ENCODE measurements around the gene FBXO38. TPM values are rescaled to one million over a fixed set of nuclear protein-coding genes. Genes with fewer than 3 reads are reported as not detected.

FBXO38 gene
- total RNA-seq (30.8 TPM), polyA plus RNA-seq (ENCODE audit: insufficient read depth in 1 of 8, insufficient read length in 8 of 8, low replicate concordance in 1 of 8) (10 to 100 TPM; 21.0 to 28.6 (median 24.2) TPM)
- long read RNA-seq, donor 1, partial matches to known transcripts, result 0 of 1 reads
- long read RNA-seq, donor 1, other reads (novel, unspliced or antisense), result 0 of 1 reads
- long read RNA-seq, donor 2, result 0 reads
- long read RNA-seq, donor 3, full-length matches to known transcripts, result 1 of 1 reads
- long read RNA-seq, donor 3, partial matches to known transcripts, result 0 of 1 reads
- long read RNA-seq, donor 3, other reads (novel, unspliced or antisense), result 0 of 1 reads
- long read RNA-seq, donor 4, result 0 reads
- long read RNA-seq, donor 5, partial matches to known transcripts, result 5 of 7 reads
- long read RNA-seq, donor 5, other reads (novel, unspliced or antisense), result 0 of 7 reads
- long read RNA-seq, donor 6, full-length matches to known transcripts, result 4 of 4 reads
- long read RNA-seq, donor 6, partial matches to known transcripts, result 0 of 4 reads
- long read RNA-seq, donor 6, other reads (novel, unspliced or antisense), result 0 of 4 reads
- long read RNA-seq, donor 7, partial matches to known transcripts, result 0 of 1 reads
- long read RNA-seq, donor 7, other reads (novel, unspliced or antisense), result 0 of 1 reads
- long read RNA-seq, donor 8, partial matches to known transcripts, result 0 of 1 reads
- long read RNA-seq, donor 8, other reads (novel, unspliced or antisense), result 0 of 1 reads
- long read RNA-seq, donor 9, partial matches to known transcripts, result 0 of 1 reads
- long read RNA-seq, donor 9, other reads (novel, unspliced or antisense), result 0 of 1 reads
- long read RNA-seq, donor 10, full-length matches to known transcripts, result 1 of 1 reads
- long read RNA-seq, donor 10, partial matches to known transcripts, result 0 of 1 reads
- long read RNA-seq, donor 10, other reads (novel, unspliced or antisense), result 0 of 1 reads
- long read RNA-seq, donor 11, partial matches to known transcripts, result 0 of 1 reads
- long read RNA-seq, donor 11, other reads (novel, unspliced or antisense), result 0 of 1 reads

GRCh38 chr5:148383564-148384379, at the start of gene FBXO38:
Gene FBXO38 (plus strand): TSS chr5:148383958. CDS start chr5:148394777, 10,819 bp downstream.
- WGBS (ENCODE audit: insufficient coverage), result under 1% methylated on average over 37 of the region's 45 CpGs
- peak; percentile 99 for DNase-seq
- Histone ChIP-seq H3K27me3 (ENCODE audit: control insufficient read depth, insufficient read depth, low read length) (no peaks in the 10 kb centered on the region), H3K4me1 (ENCODE audit: control insufficient read depth, insufficient read depth, low read length) (peaks cover 8% of the 10 kb centered on the region), H3K36me3 (ENCODE audit: control insufficient read depth, insufficient read depth, low read length) (peaks cover 6% of the 10 kb centered on the region), H3K9me3 (replicated peaks; ENCODE audit: control insufficient read depth, low read depth, low read length) (no peaks in the 10 kb centered on the region), H3K27ac (ENCODE audit: low read length) (peak within 1 kb of the TSS; percentile 95), H3K4me3 (ENCODE audit: low read length) (peak within 1 kb of the TSS; percentile 96)

- H3K27me3 ChIP-seq (ENCODE audit: control insufficient read depth, insufficient read depth, low read length), result no peaks in the 10 kb centered on the region
- H3K9me3 ChIP-seq (replicated peaks; ENCODE audit: control insufficient read depth, low read depth, low read length), result peaks cover 4% of the 10 kb centered on the region
- WGBS (ENCODE audit: insufficient coverage), result no CpG with 5 or more reads among the region's 3 CpGs
- no peaks in the 10 kb centered on the region for H3K36me3 ChIP-seq (ENCODE audit: control insufficient read depth, insufficient read depth, low read length)
- H3K4me1 ChIP-seq (ENCODE audit: control insufficient read depth, insufficient read depth, low read length), result no peaks in the 10 kb centered on the region
- H3K27ac ChIP-seq (ENCODE audit: low read length), result no peak within 1 kb of the TSS
- no peak within 1 kb of the TSS for H3K4me3 ChIP-seq (ENCODE audit: low read length)
- DNase-seq, result no peak
These were observed 48.5 kb upstream of the FBXO38 start, which contains the start of gene SPINK9 for GRCh38 chr5:148335259-148335658. Gene SPINK9 (plus strand): TSS chr5:148335559. CDS start chr5:148335614, 55 bp downstream.

- no CpG with 5 or more reads among the region's 3 CpGs for WGBS (ENCODE audit: insufficient coverage)
- Histone ChIP-seq H3K9me3 (replicated peaks; ENCODE audit: control insufficient read depth, low read depth, low read length) (no peaks in the 10 kb centered on the region), H3K27ac (ENCODE audit: low read length) (no peak overlapping the region), H3K4me1 (ENCODE audit: control insufficient read depth, insufficient read depth, low read length) (no peaks in the 10 kb centered on the region), H3K27me3 (ENCODE audit: control insufficient read depth, insufficient read depth, low read length) (no peaks in the 10 kb centered on the region), H3K36me3 (ENCODE audit: control insufficient read depth, insufficient read depth, low read length) (no peaks in the 10 kb centered on the region), H3K4me3 (ENCODE audit: low read length) (no peak overlapping the region)
- DNase-seq, result peak; percentile 18
These were observed 46.9 kb upstream of the FBXO38 start for GRCh38 chr5:148336704-148337435.

GRCh38 chr5:148342371-148343045, 41.2 kb upstream of the FBXO38 start:
- Histone ChIP-seq H3K27ac (ENCODE audit: low read length) (no peak overlapping the region), H3K27me3 (ENCODE audit: control insufficient read depth, insufficient read depth, low read length) (no peaks in the 10 kb centered on the region), H3K4me1 (ENCODE audit: control insufficient read depth, insufficient read depth, low read length) (no peaks in the 10 kb centered on the region), H3K9me3 (replicated peaks; ENCODE audit: control insufficient read depth, low read depth, low read length) (no peaks in the 10 kb centered on the region), H3K4me3 (ENCODE audit: low read length) (no peak overlapping the region), H3K36me3 (ENCODE audit: control insufficient read depth, insufficient read depth, low read length) (no peaks in the 10 kb centered on the region)
- no CpG with 5 or more reads among the region's 2 CpGs for WGBS (ENCODE audit: insufficient coverage)
- DNase-seq, result no peak

- 72% methylated on average over 2 of the region's 2 CpGs for WGBS (ENCODE audit: insufficient coverage)
- no peaks in the 10 kb centered on the region for H3K9me3 ChIP-seq (replicated peaks; ENCODE audit: control insufficient read depth, low read depth, low read length)
These were observed 40.7 kb upstream of the FBXO38 start for GRCh38 chr5:148343046-148343407.

GRCh38 chr5:148343603-148344487, 39.9 kb upstream of the FBXO38 start:
- no peaks in the 10 kb centered on the region for H3K27me3 ChIP-seq (ENCODE audit: control insufficient read depth, insufficient read depth, low read length)
- no peaks in the 10 kb centered on the region for H3K9me3 ChIP-seq (replicated peaks; ENCODE audit: control insufficient read depth, low read depth, low read length)
- H3K36me3 ChIP-seq (ENCODE audit: control insufficient read depth, insufficient read depth, low read length), result no peaks in the 10 kb centered on the region
- no peak overlapping the region for H3K27ac ChIP-seq (ENCODE audit: low read length)
- H3K4me3 ChIP-seq (ENCODE audit: low read length), result no peak overlapping the region
- no CpG with 5 or more reads among the region's 7 CpGs for WGBS (ENCODE audit: insufficient coverage)
- DNase-seq, result no peak
- H3K4me1 ChIP-seq (ENCODE audit: control insufficient read depth, insufficient read depth, low read length), result no peaks in the 10 kb centered on the region

More at GRCh38 chr5:148343046-148343407, 40.7 kb upstream of the FBXO38 start:
- Histone ChIP-seq H3K27ac (ENCODE audit: low read length) (no peak overlapping the region), H3K4me1 (ENCODE audit: control insufficient read depth, insufficient read depth, low read length) (no peaks in the 10 kb centered on the region), H3K4me3 (ENCODE audit: low read length) (no peak overlapping the region), H3K27me3 (ENCODE audit: control insufficient read depth, insufficient read depth, low read length) (no peaks in the 10 kb centered on the region), H3K36me3 (ENCODE audit: control insufficient read depth, insufficient read depth, low read length) (no peaks in the 10 kb centered on the region)
- DNase-seq, result no peak

GRCh38 chr5:148347706-148348105, 36.1 kb upstream of the FBXO38 start:
- Histone ChIP-seq H3K27ac (ENCODE audit: low read length) (no peak overlapping the region), H3K4me1 (ENCODE audit: control insufficient read depth, insufficient read depth, low read length) (no peaks in the 10 kb centered on the region), H3K4me3 (ENCODE audit: low read length) (no peak overlapping the region), H3K36me3 (ENCODE audit: control insufficient read depth, insufficient read depth, low read length) (no peaks in the 10 kb centered on the region), H3K27me3 (ENCODE audit: control insufficient read depth, insufficient read depth, low read length) (no peaks in the 10 kb centered on the region), H3K9me3 (replicated peaks; ENCODE audit: control insufficient read depth, low read depth, low read length) (no peaks in the 10 kb centered on the region)
- WGBS (ENCODE audit: insufficient coverage), result no CpG with 5 or more reads among the region's 1 CpG
- DNase-seq, result no peak

- H3K4me1 ChIP-seq (ENCODE audit: control insufficient read depth, insufficient read depth, low read length), result no peaks in the 10 kb centered on the region
- H3K4me3 ChIP-seq (ENCODE audit: low read length), result no peak overlapping the region
- no CpG with 5 or more reads among the region's 1 CpG for WGBS (ENCODE audit: insufficient coverage)
- H3K9me3 ChIP-seq (replicated peaks; ENCODE audit: control insufficient read depth, low read depth, low read length), result no peaks in the 10 kb centered on the region
- no peaks in the 10 kb centered on the region for H3K36me3 ChIP-seq (ENCODE audit: control insufficient read depth, insufficient read depth, low read length)
- no peaks in the 10 kb centered on the region for H3K27me3 ChIP-seq (ENCODE audit: control insufficient read depth, insufficient read depth, low read length)
- no peak overlapping the region for H3K27ac ChIP-seq (ENCODE audit: low read length)
- DNase-seq, result no peak
These were observed 31.1 kb upstream of the FBXO38 start for GRCh38 chr5:148352696-148353095.

Measured in muscle of leg (tissue), 16 donors.